Lower lobe of right lung (tissue), 2 donors: ENCODE results near the gene FAM181B. TPM values are rescaled to one million over a fixed set of nuclear protein-coding genes. Genes with fewer than 3 reads are reported as not detected.

Source experiments
- ATAC-seq, 2 donors: fragments of 200-7000 bp; cut with Tn5 transposase; one replicate each; pipeline ENCODE4 v1.9.1; 2020 to 2022; ENCODE audit warnings: mild to moderate bottlenecking in 2 of 2, moderate library complexity in 2 of 2
- DNase-seq: peaks from one replicate; pipeline ENCODE4 v3.0.0-alpha.2; 2020
- H3K27ac ChIP-seq: fragments of 200-600 bp; one replicate; pipeline ENCODE4 v1.8.0; 2022
- H3K27me3 ChIP-seq: fragments of 200-600 bp; one replicate; pipeline ENCODE4 v1.8.0; 2022; ENCODE audit warnings: low read depth
- H3K36me3 ChIP-seq: fragments of 200-600 bp; one replicate; pipeline ENCODE4 v1.8.0; 2022; ENCODE audit warnings: mild to moderate bottlenecking
- H3K4me1 ChIP-seq: fragments of 200-600 bp; one replicate; pipeline ENCODE4 v1.8.0; 2022
- H3K4me3 ChIP-seq: fragments of 200-600 bp; one replicate; pipeline ENCODE4 v1.8.0; 2022; ENCODE audit warnings: mild to moderate bottlenecking
- H3K9me3 ChIP-seq: fragments of 200-600 bp; one replicate; pipeline ENCODE4 v1.8.0; 2022
- CTCF ChIP-seq: fragments of 200-600 bp; IDR thresholded peaks from one replicate; pipeline ENCODE4 v1.8.0; 2022; ENCODE audit warnings: antibody characterized with exemption, mild to moderate bottlenecking
- intact Hi-C: fragments of 100-400 bp; cut with DNase I; formaldehyde crosslinking; loops from one replicate; pipeline ENCODE4 v1.11.0; 2022
- total RNA-seq: library from RNA; stranded (reverse); fragmentation: NEBNext Ultra II Directional; extraction: Animal tissue kit (Norgen Biotek cat#: 25700); gene quantifications from one replicate; pipeline ENCODE4 v1.2.1, GENCODE V29; 2021
- donor health status: DM: no; HTN: yes; CAD: no; lungs with severe emphysema.

Gene FAM181B
- total RNA-seq, 1 donor from 2014 or later: 0.09 TPM

DNA sequence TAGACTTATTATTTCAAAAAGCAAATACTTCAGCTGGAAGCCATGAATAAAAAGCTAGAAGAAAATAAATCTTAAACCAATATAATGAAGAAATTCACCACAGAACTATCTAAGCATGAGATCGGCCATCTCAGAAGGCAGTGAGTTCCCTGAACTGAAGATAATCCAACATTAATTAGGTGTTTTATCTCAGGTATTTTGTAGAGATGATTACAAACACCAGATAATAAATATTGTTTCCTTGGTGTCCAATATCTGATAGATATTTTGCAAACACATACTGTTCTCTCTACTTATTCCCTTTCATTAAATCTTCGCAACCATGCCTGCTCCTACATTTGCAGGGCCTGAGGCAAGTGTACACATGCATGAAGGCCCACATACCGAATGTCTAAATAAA lies 26.0 kb upstream of the FAM181B start:
- DNase-seq (no peak), ATAC-seq (no peak)
- intact Hi-C loops: no loop called here
- TF ChIP-seq CTCF: no peak
- no peak overlapping the region for H3K27ac ChIP-seq
- no peaks in the 10 kb centered on the region for H3K27me3 ChIP-seq
- H3K36me3 ChIP-seq: no peaks in the 10 kb centered on the region
- no peaks in the 10 kb centered on the region for H3K9me3 ChIP-seq
- H3K4me1 ChIP-seq: no peaks in the 10 kb centered on the region
- H3K4me3 ChIP-seq: no peak overlapping the region

DNA sequence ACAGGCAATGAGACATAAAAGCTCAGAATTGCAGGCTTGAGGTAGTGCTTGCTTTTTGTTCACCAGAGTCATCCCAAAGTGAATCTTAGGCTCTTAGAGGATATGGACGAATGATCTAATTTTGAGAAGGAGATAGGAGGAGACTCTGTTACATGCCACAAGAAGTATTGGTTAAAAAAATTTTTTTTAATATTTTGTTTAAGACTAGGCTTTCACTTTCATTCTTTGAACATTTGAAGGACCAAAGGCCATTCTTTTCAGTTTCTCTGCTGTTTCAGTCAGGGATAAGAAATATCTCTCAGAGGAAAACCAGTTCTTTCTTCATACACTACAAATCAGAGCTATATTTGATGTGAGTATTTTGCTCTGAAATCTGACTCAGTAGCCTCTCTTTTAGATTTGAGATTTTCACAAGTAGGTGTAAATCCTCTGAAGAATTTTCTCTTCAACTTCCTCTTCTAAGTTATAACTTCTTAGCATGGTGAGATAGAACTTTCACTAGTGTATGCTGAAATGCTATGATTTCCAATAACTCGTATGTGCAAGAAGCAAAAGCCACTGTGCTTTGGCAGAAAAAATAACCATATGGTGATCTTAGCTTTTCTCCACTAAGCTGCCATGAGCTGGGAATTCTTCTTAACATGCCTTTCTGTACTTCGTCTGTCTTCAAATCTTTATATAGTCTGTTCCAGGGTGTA lies 24.1 kb upstream of the FAM181B start:
- no peak for ATAC-seq
- H3K27ac ChIP-seq: no peak overlapping the region
- TF ChIP-seq CTCF: no peak
- no peak for DNase-seq
- H3K9me3 ChIP-seq: no peaks in the 10 kb centered on the region
- H3K27me3 ChIP-seq: no peaks in the 10 kb centered on the region
- H3K4me1 ChIP-seq: no peaks in the 10 kb centered on the region
- H3K36me3 ChIP-seq: no peaks in the 10 kb centered on the region
- no peak overlapping the region for H3K4me3 ChIP-seq
- intact Hi-C loops: no loop called here

GRCh38 chr11:82756765-82757639 lies 23.3 kb upstream of the FAM181B start:
- Histone ChIP-seq H3K9me3 (no peaks in the 10 kb centered on the region), H3K4me3 (no peak overlapping the region), H3K4me1 (no peaks in the 10 kb centered on the region), H3K36me3 (no peaks in the 10 kb centered on the region), H3K27ac (no peak overlapping the region), H3K27me3 (no peaks in the 10 kb centered on the region)
- no peak for ATAC-seq
- intact Hi-C loops: no loop called here
- no peak for DNase-seq
- TF ChIP-seq CTCF: no peak

DNA sequence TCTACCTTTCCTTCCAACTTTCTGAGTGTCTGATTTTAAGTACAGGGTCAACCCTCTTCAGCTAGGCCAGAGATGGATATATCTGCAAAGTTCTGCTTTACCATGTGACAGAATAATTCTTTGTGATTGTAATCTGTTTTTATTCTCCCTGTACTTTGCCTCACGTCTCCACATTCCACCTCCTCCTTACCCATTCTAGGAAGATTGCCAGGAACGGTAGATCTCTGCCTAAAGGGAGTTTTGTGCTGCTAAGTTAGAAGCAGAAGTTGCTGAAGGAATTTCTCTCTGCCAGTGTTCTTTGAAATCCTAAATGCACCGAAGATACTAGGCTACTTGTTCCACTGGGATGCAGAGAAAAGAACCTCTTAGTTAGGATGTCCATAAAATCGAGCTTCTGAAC lies 20.7 kb upstream of the FAM181B start:
- no peak for DNase-seq
- Histone ChIP-seq H3K4me3 (no peak overlapping the region), H3K36me3 (no peaks in the 10 kb centered on the region), H3K9me3 (no peaks in the 10 kb centered on the region), H3K27me3 (no peaks in the 10 kb centered on the region), H3K4me1 (no peaks in the 10 kb centered on the region), H3K27ac (no peak overlapping the region)
- intact Hi-C loops: no loop called here
- ATAC-seq: no peak
- TF ChIP-seq CTCF: no peak

- H3K36me3 ChIP-seq: no peaks in the 10 kb centered on the region
- no peaks in the 10 kb centered on the region for H3K27me3 ChIP-seq
- no peak overlapping the region for H3K27ac ChIP-seq
- DNase-seq (no peak), ATAC-seq (no peak)
- no peak for TF ChIP-seq CTCF
- H3K9me3 ChIP-seq: no peaks in the 10 kb centered on the region
- no peaks in the 10 kb centered on the region for H3K4me1 ChIP-seq
- intact Hi-C loops: no loop called here
- no peak overlapping the region for H3K4me3 ChIP-seq
Measured at GRCh38 chr11:82753921-82754320, 20.3 kb upstream of the FAM181B start.
